RPMI7951 (cell line): ENCODE results near the gene SUN1. TPM values are rescaled to one million over a fixed set of nuclear protein-coding genes. Genes with fewer than 3 reads are reported as not detected.

ENCODE experiments used
- DNase-seq: peaks from one replicate; pipeline ENCODE4 v3.0.0-alpha.2; 2012; ENCODE audit warnings: low read depth
- total RNA-seq: library from RNA; depleted of rRNA; stranded (reverse); fragments of >200 nt; shearing (Covaris generic); gene quantifications from 2 replicates; pipeline ENCODE4 v1.2.3, GENCODE V29; 2014

The SUN1 gene
- total RNA-seq, 1 experiment from 2014 or later = 67.6 TPM

DNA sequence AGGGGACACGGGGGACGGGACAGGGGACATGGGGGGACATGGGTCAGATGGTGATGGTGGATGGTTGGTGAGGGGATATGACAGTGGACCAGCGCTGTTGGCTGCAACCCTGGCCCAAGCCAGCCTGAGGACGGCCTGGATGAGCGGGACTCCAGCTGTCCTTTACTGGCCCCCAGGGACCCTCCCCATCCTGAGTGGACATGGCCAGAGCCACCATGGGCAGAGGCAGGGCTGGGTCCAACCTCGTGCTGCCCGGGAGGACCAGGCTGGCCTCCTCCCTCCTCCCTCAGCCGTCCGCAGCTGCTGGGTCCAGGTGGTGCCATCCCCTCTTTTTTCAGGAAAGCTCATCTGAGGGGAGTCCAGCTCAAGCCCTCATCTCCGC, 74.5 kb downstream of the SUN1 start:
- no peak for DNase-seq

GRCh38 chr7:907158-907980, 75.1 kb downstream of the SUN1 start:
- DNase-seq = peak; percentile 31

DNA sequence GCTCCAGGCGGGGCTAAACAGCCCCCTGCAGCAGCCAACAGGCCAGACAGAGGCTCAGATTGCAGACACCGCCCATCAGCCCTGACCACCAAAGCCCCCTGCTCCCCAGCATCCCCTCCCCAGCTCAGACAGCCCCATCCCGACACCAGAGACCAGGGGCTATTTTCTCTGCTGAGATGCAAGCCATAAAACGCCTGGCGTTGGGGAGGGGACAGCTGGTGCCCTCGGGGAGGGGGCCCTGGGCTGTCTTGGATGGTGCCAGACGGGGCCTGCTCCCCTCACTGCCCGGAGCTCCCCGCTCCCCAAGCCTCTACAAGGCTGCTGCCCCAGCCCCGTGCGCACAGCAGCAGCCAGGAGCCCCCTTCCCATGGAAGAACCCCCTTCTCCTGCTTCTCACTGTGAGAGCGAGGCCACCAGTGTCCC, 75.9 kb downstream of the SUN1 start:
- DNase-seq = no peak

- DNase-seq = peak; percentile 47
Measured at GRCh38 chr7:908591-909357, 76.5 kb downstream of the SUN1 start.

DNA sequence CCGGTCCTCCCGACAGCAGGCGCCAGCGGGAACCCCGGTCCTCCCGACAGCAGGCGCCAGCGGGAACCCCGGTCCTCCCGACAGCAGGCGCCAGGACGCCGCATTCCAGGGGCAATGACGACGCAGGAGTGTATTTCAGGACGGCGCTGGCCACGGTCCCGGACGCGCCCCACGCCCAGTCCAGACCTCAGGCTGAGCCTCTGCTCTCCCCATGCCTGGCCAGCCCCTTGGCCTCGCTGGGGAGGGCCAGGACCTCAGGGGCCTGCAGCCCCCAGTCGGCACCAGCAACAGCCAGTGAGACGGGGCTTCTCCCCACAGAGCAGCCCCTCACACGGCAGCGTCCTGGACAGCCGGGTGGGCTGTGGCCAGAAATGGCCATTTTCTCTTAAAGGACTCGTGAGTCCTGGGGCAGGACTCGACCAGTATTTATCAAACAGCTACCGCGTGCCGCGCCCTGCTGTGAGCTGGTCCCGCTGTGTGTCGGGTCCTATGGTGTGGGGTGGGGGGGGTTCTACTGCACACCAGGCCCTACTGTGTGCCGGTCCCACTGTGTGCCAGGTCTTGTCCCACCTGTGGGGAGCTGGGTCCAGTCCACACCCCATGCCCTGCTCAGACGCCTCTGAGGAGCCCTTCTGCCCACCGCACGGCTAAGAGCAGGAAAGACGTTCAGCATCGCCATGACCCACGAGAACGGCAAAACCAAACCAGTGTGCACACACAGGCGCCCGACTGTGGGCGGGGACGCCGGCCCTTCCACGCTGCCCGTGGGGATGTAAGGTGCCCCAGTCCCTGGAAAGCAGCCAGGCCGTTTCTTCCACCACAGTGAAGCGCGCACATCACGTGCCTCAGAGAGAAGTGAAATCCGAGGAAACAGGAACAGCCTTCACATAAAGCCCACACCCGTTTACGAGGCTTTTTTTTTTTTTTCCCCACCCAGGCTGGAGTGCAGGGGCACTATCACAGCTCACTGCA, 77.4 kb downstream of the SUN1 start:
- DNase-seq = no peak

GRCh38 chr7:910441-910861, 78.2 kb downstream of the SUN1 start:
- no peak for DNase-seq

DNA sequence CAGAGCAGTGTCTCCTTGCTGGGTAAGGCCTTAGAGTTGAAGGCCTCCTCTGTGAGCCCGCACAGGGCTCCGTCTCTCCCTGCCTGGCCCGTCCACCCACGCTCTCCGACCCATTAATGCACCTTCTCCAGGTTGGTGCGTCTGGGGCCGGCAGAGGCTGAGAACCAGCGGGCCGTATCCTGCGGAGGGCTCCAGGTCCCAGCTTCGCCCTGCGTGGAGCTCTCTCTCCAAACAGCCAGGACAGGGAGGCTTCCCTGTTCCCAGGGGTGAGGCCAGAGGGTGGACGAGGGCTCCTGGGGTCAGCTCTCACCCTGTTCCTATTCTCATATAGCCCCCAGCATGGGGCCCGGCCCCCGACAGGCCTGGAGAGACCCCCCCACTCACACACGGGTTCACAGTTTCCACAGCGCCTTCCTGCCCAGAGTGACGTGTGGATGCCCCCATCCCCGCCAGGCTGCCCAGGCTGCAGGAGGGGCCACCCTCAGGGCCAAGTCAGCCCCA, 78.7 kb downstream of the SUN1 start:
- no peak for DNase-seq

DNA sequence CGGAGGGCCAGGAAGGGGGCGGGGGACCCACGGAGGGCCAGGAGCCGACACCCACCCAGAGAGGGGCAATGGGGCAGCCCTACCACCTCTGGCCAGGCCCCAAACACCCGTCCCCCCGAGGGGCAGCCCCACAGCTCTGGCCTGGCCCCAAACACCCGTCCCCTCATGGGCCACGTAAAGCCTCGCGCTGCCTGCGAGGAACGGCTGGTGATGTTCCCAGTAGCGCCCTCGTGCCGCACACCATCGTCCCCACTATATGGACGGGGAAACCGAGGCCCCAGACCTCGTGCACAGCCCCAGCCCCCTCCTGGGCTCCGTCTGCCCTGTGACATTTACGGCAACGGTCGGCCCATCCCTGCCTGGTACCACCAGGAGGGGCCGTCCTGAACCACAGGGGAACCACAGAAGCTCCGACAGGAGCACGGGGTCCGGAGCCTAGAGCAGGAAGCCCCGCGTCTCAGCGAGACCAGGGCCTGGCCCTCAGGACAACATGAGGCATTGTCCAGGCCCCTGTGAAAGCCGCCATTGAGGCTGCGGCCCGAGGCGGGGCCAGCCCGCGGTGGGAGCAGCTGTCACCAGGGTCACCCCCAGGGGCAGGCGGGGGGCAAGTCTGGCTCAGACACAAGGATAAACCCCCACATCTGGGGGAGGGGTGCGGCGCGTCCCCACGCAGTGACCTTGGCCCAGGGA, 79.7 kb downstream of the SUN1 start:
- no peak for DNase-seq

GRCh38 chr7:913736-914520, 81.7 kb downstream of the SUN1 start:
- no peak for DNase-seq

DNA sequence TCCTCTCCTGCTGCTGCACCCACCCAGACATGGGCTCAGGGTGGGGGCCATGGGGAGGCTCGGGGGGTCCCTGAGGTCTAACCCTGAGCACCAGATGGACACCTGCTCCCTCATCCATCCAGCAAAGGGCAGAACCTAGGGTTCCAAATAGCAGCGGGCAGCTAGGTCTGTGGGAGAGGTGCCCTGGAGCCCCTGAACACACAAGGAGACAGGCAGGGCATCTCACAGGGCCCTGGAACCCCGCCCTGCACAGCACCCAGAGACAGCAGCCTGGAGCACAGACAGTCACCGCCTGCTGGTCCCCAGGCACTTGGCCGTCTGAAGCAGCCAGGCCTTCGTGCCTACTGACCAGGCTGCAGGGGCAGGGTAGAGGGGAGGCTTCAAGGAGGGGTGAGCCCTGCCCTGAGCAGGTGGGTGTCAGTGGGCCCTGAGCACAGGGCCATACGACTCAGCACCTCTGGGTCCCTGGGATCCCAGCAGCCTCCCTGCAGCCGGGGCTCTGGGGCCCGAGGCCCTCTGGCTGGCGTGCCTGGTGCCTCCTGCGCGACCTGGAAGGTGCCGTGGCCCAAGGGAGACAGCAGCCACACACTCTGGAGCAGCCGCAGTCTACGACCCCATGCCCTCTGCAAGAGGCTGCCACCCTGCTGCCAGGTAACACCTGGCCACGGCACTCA, 82.4 kb downstream of the SUN1 start:
- DNase-seq = no peak

- DNase-seq = no peak
Measured at GRCh38 chr7:915291-916218, 83.3 kb downstream of the SUN1 start.

DNA sequence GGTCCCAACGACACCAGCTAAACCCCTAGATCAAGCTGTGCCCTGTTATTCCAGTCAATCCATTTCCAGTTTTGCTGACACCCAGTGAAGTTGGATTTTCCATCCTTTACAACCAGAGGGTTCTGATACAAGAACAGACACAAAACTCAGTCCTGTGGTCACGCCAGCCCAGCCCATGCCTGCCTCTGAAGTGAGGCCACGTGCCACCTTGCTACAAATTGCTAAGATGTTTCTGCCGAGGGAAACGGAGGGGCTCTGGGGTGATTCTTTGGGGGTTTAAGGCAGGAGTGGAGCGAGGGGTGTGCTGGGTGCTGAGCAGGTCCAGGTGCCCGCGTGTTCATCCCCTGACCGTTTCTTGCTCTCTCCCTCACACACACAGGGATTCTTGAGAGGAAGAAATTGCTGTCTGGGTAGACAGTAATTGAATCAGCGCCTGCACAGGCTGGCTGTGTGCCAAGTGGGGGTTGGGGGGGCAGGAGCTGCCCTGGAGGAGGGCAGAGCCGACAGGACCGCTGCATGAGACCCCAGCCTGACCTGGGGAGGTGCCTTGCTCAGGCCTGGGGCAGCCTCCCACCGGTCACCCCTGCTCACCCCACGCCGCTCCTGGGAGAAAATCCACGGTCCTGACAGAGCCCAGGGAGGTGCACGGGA, 84.1 kb downstream of the SUN1 start:
- no peak for DNase-seq

- no peak for DNase-seq
Measured at GRCh38 chr7:917255-918117, 85.2 kb downstream of the SUN1 start.

- no peak for DNase-seq
Measured at GRCh38 chr7:918118-918425, 85.8 kb downstream of the SUN1 start.

GRCh38 chr7:918441-919113, 86.3 kb downstream of the SUN1 start:
- no peak for DNase-seq

GRCh38 chr7:919114-919442, 86.8 kb downstream of the SUN1 start:
- DNase-seq = no peak

- DNase-seq = no peak
Measured at GRCh38 chr7:919924-920341, 87.7 kb downstream of the SUN1 start.
